ENCODE measurements around the gene RPS6KA4. TPM values are rescaled to one million over a fixed set of nuclear protein-coding genes. Genes with fewer than 3 reads are reported as not detected.

RPS6KA4 gene
- total and polyA plus RNA-seq, 2 of the 13 experiments (the other 11 are each of a cell fraction or from before 2014, with no cell fraction given): 8.9 to 14.2 TPM

GRCh38 chr11:64317961-64318765, 40.8 kb upstream of the RPS6KA4 start, which contains the start of gene PRDX5 (continued):
- TF ChIP-seq ZNF589 (CRISPR knock-in tag; conservative IDR thresholded peaks at IDR 0.05) (0 out of 2 replicates have a peak, but pooled peaks have one; percentile 53), ZNF746 (CRISPR knock-in tag; IDR thresholded peaks at IDR 0.05) (0 out of 2 replicates have a peak, but pooled peaks have one; percentile 75), DNMT3B (CRISPR knock-in tag; conservative IDR thresholded peaks at IDR 0.05) (no peak), CBX1 (IDR thresholded peaks at IDR 0.05; ENCODE audit: low read depth) (peak; percentile 88), NR2F6 (IDR thresholded peaks at IDR 0.05) (no peak), NR2F6 (CRISPR knock-in tag; IDR thresholded peaks at IDR 0.05) (0 out of 2 replicates have a peak, but pooled peaks have one; percentile 9), ZNF629 (CRISPR knock-in tag; conservative IDR thresholded peaks at IDR 0.05) (no peak), MBD4 (IDR thresholded peaks at IDR 0.05; ENCODE audit: borderline replicate concordance, low read length) (no peak), NAIF1 (CRISPR knock-in tag; IDR thresholded peaks at IDR 0.05; ENCODE audit: borderline replicate concordance) (0 out of 2 replicates have a peak, but pooled peaks have one; percentile 62), ZNF556 (CRISPR knock-in tag; IDR thresholded peaks at IDR 0.05; ENCODE audit: borderline replicate concordance) (peak; percentile 46; the same call in 1 of the 2 replicates), IKZF1 (IDR thresholded peaks at IDR 0.05) (no peak), ZNF816 (CRISPR knock-in tag; IDR thresholded peaks at IDR 0.05; ENCODE audit: borderline replicate concordance) (0 out of 2 replicates have a peak, but pooled peaks have one; percentile 47), HOXD1 (CRISPR knock-in tag; IDR thresholded peaks at IDR 0.05) (peak; percentile 67; the same call in 1 of the 2 replicates), ZNF136 (CRISPR knock-in tag; IDR thresholded peaks at IDR 0.05; ENCODE audit: low read depth) (0 out of 2 replicates have a peak, but pooled peaks have one; percentile 34), ZNF773 (CRISPR knock-in tag; IDR thresholded peaks at IDR 0.05; ENCODE audit: borderline replicate concordance) (peak; percentile 72; the same call in 1 of the 2 replicates)
- TF ChIP-seq, protein P1, sequence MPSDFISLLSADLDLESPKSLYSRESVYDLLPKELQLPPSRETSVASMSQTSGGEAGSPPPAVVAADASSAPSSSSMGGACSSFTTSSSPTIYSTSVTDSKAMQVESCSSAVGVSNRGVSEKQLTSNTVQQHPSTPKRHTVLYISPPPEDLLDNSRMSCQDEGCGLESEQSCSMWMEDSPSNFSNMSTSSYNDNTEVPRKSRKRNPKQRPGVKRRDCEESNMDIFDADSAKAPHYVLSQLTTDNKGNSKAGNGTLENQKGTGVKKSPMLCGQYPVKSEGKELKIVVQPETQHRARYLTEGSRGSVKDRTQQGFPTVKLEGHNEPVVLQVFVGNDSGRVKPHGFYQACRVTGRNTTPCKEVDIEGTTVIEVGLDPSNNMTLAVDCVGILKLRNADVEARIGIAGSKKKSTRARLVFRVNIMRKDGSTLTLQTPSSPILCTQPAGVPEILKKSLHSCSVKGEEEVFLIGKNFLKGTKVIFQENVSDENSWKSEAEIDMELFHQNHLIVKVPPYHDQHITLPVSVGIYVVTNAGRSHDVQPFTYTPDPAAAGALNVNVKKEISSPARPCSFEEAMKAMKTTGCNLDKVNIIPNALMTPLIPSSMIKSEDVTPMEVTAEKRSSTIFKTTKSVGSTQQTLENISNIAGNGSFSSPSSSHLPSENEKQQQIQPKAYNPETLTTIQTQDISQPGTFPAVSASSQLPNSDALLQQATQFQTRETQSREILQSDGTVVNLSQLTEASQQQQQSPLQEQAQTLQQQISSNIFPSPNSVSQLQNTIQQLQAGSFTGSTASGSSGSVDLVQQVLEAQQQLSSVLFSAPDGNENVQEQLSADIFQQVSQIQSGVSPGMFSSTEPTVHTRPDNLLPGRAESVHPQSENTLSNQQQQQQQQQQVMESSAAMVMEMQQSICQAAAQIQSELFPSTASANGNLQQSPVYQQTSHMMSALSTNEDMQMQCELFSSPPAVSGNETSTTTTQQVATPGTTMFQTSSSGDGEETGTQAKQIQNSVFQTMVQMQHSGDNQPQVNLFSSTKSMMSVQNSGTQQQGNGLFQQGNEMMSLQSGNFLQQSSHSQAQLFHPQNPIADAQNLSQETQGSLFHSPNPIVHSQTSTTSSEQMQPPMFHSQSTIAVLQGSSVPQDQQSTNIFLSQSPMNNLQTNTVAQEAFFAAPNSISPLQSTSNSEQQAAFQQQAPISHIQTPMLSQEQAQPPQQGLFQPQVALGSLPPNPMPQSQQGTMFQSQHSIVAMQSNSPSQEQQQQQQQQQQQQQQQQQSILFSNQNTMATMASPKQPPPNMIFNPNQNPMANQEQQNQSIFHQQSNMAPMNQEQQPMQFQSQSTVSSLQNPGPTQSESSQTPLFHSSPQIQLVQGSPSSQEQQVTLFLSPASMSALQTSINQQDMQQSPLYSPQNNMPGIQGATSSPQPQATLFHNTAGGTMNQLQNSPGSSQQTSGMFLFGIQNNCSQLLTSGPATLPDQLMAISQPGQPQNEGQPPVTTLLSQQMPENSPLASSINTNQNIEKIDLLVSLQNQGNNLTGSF (CRISPR knock-in tag; IDR thresholded peaks at IDR 0.05): peak; percentile 49; the same call in 1 of the 2 replicates
- TF ChIP-seq, protein P2, sequence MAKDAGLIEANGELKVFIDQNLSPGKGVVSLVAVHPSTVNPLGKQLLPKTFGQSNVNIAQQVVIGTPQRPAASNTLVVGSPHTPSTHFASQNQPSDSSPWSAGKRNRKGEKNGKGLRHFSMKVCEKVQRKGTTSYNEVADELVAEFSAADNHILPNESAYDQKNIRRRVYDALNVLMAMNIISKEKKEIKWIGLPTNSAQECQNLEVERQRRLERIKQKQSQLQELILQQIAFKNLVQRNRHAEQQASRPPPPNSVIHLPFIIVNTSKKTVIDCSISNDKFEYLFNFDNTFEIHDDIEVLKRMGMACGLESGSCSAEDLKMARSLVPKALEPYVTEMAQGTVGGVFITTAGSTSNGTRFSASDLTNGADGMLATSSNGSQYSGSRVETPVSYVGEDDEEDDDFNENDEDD (CRISPR knock-in tag; IDR thresholded peaks at IDR 0.05; ENCODE audit: borderline replicate concordance): peak; percentile 82; the same call in 1 of the 2 replicates
